HG03139 (cell line): ENCODE data around the gene AKAP10.
"Not testable (repeated sequence)": the region's sequence is repeated elsewhere in the genome, so short reads cannot be mapped to it uniquely, and the experiment has no call there.

Experiments
- ATAC-seq: cut with Tn5 transposase; IDR thresholded peaks from one replicate; pipeline ENCODE4 v1.9.1; 2021; ENCODE audit not compliant: unreplicated experiment

AKAP10 gene

DNA sequence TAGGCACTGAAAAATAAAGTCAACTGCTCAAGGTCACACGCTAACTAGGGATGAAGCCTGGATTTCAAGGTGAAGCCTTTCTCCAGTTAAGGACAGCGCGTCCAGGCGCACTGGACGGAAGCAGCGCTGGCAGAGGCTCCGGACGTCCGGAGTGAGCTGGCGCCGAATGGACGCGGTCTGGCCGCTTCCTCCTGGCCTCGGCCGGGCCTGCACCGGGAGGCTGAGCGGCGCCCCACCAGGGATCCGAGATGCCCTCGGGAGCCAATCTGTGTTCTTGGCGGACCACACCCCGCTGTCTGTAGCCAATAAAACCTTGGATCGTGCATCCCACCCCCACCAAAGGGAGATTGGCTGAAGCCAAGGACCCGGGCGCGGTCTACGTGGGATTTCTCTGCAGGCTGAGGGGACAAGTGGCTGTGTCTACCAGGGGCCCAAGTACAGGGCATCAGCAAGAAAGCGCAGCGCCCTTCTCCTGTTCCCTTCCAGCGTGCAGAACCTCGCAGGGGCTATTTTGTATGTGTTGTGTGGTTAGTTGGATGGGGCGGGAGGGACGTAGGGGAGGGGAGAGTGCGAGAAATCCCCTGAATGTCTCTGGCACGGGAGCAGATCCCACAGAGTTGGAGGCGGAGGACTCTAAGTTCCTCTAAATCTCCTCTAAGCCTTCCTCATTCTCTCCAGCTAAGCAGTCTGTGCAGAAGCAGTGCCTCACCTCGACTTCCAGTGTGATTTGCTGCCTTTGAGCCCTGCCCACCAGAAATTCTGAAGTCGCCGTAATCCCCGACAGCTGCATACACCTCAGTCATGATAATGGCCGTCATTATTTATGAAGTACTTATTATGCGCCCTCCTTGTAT is 2.5 kb upstream of the AKAP10 start:
- no peak for ATAC-seq

DNA sequence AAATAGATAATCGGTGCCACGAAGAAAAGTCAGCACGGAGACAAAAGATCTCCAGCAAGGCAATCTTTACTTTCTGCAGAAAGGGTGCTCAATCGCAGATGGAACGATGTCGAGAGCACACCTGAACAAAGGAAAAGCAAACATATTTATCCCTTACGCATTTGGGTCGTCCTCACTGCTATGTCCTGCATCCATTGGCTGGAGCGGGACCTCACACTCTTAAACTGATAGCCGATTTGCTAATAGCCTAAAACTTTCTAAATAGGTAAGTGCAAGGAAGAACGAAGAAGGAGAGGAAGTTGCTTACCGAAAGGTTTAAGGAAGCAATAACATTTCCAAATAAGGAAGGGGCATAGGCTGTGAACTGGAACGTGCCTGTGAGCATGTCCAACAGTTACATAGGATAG is 1.2 kb upstream of the AKAP10 start:
- no peak for ATAC-seq

DNA sequence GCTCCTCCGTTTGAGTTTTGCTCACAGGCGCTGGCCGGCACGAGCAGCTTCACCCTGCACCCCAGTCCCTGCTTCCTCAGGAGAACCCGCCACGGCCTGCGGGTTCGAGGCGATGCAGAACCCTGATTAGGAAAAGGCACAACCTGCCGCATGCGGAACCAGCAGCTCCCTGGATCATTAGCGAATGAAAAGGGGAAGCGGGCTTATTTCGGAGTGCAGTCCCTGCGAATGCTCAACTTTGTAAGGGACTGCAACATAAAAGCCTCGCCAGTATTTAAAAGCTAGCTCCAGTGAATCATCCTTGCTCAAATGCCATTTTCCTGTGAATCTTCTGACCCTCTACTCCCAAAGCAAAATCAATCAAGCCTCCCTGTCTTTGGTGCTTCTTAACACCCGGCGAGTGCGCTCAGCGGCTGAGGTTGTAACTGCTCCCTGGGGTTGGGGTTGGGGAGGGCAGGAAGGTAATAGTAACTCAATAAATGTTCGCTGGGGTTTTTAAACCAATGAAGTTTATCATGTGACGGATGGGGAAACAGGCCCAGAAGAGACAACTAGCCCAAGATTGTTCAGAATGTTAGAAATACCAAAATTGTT is 678 bp upstream of the AKAP10 start:
- ATAC-seq: peak; percentile 35

GRCh38 chr17:19975601-19976000 is 2.0 kb downstream of the AKAP10 start:
- no peak for ATAC-seq

DNA sequence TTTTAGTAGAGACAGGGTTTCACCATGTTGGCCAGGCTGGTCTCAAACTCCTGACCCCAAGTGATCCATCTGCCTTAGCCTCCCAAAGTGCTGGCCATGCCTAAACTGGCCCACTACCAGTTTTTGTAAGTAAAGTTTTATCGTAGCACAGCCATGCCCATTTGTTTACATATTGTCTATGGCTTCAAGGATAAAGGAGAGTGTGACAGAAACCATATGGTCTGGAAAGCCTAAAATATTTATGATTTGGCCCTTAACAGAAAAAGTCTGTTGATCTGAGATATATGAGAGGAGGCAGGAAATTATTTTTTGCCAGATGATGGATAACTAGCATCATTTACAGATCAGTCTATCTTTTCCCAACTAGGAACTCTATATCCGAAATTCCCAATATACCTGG is 4.5 kb downstream of the AKAP10 start:
- no peak for ATAC-seq

- not testable (repeated sequence) for ATAC-seq
Observed at GRCh38 chr17:19962954-19963353, 14.7 kb downstream of the AKAP10 start.

DNA sequence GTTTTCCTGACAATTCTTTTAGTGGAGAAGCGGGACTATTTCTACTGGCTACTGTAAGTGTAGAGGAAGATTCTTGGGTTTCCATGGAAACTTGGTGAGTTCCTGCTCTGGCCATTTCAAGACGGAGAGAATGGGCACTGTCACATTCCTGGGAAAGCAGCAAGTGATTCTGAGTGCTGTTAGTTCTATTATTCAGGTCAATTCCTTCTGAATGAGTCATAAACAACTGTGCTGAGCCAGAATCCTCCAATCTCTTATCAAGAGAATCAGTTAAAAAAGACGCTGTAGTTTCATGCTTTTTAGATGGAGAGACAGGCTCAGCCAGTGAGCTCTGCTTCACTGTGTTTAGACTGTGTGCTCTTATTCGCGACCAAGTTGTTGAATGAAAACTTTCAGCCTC is 19.6 kb downstream of the AKAP10 start:
- ATAC-seq: no peak

DNA sequence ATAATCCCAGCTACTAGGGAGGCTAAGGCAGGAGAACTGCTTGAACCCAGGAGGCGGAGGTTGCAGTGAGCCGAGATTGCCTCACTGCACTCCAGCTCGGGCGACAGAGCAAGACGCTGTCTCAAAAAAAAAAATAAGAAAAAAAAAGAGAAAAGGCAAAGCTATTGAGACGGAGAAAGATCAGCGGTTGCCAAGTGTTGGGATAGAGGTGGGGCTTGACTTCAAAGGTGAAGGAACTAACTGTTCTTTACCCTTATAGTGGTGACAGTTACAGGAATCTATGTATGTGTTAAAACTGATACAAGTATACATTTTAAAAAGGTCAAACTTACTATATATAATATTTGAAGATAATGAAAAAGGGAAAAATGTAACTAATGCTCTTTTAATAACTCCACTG is 22.5 kb downstream of the AKAP10 start:
- ATAC-seq: no peak

DNA sequence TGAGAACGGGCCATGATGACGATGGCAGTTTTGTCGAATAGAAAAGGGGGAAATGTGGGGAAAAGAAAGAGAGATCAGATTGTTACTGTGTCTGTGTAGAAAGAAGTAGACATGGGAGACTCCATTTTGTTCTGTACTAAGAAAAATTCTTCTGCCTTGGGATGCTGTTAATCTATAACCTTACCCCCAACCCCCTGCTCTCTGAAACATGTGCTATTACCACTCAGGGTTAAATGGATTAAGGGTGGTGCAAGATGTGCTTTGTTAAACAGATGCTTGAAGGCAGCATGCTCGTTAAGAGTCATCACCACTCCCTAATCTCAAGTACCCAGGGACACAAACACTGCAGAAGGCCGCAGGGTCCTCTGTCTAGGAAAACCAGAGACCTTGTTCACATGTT is 26.2 kb downstream of the AKAP10 start:
- ATAC-seq: not testable (repeated sequence)

GRCh38 chr17:19950624-19951195 is 26.9 kb downstream of the AKAP10 start:
- not testable (repeated sequence) for ATAC-seq

GRCh38 chr17:19948116-19948943 is 29.3 kb downstream of the AKAP10 start:
- ATAC-seq: no peak

DNA sequence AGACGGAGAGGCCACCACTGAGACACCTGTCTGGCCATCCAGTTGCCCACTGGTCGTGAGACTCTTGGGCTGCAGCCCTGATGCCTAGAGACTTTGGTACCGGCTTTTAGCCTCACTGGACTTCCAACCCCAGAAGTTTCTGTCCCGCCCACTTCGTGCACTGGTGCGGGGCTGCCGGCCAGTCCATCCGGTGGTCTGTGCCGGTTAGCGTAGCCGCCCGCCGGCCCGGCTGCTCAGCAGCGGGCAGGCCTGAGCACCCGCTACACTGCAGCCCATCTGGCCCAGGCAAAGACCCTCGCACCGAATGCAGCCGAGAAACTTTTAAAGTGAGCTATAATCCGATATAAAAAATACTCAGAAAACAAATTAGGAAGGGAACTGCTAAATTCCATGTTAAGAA is 30.7 kb downstream of the AKAP10 start:
- ATAC-seq: no peak

DNA sequence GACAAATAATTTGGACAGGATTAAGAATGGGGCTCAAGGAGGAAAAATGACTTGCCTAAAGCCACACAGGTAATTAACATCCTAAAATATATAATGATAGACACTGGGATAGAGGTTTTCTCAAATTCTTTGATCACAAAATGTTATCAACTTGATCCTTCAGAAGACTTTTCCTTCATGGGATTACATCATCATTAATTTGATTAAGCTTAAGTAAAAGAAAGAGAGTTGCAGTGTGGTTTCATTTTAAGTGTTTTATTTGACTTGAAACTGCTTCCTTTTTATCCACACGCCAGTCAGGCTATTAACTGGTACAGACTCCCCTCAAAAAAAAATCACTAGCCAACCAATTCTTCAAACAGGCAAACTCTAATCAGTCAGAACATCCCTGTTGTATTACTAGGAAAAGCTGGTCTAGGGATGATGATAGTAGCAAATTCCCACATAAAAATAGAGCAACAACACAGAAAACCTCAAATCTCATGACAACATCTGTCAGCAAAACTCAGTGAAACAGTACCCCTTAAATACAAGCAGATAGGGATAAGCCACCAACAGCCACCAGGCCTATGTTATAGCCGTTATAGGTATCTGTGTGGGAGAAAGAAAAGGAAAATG is 32.5 kb downstream of the AKAP10 start:
- ATAC-seq: no peak

GRCh38 chr17:19943599-19943998 is 34.0 kb downstream of the AKAP10 start:
- ATAC-seq: no peak

GRCh38 chr17:19943026-19943425 is 34.6 kb downstream of the AKAP10 start:
- ATAC-seq: no peak

- ATAC-seq: no peak
Observed at GRCh38 chr17:19940722-19941464, 36.7 kb downstream of the AKAP10 start.

DNA sequence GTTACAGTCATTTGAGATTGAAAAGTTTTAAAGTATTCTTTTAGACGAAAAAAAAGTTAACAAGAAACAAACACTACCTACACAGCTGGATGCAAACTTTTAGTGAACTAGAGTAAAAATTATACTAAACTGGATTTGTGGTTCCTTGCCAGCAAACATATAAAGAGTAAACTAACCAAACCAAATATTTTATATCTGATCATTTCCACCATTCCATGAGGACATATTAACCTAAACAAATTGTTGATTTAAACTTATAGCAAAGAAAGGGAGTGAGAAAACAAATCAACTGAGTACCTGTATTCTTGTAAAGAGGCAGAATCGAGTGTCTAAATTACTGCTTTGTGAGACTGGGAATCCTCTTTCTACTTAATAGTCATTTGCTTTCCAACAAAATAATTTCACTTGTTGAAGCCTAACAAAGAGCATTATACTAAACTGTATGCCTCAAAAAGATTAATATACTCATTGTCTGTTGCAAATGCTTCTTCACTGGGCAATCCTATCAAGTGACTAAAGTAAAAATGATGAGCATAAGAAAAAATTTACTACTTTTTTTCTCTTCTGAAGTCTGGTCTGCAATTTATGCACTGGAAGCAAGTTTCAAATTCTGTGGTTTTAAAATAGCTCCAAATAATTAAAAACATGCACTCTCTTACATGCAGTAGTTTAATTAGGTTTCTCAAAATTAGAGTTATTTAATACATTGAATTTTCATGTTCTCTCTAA is 37.5 kb downstream of the AKAP10 start:
- no peak for ATAC-seq

DNA sequence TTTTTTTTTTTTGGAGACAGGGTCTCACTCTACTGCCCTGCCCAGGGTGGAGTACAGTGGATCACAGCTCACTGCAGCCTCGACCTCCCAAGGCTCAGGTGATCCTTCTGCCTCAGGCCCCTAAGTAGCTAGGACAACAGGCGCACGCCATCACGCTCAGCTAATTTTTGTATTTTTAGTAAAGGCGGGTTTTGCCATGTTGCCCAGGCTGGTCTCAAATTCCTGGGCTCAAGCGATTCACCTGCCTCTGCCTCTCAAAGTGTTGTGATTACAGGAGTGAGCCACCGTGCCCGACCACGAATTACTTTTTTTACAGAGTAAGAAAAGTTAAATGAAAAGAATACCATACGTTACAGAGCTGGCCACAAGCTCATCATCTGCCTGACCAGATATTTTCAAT is 38.9 kb downstream of the AKAP10 start:
- ATAC-seq: no peak

DNA sequence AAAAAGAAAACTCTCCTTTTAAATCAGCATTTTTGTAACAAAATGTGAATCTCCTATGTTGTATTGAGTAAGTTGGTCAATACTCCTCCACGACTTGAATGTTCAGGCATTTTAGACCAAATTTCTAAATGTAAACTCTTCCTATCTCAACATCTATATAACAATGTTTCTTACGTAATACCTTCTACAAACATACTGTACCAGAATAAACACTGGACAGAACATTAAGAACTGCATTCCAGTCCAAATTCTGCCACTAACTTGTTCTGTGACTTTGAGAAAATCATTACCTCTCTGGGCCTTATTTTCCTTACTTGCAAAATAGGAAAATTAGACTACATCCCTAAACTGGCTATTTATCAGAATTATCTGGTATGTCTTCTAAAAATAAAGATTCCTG is 40.1 kb downstream of the AKAP10 start:
- ATAC-seq: no peak

GRCh38 chr17:19935169-19935568 is 42.5 kb downstream of the AKAP10 start:
- no peak for ATAC-seq
